GM21529 (cell line): ENCODE data around the gene PIGT.

Experiments
- ATAC-seq: cut with Tn5 transposase; IDR thresholded peaks from one replicate; pipeline ENCODE4 v1.9.1; 2021; ENCODE audit not compliant: unreplicated experiment

PIGT gene

DNA sequence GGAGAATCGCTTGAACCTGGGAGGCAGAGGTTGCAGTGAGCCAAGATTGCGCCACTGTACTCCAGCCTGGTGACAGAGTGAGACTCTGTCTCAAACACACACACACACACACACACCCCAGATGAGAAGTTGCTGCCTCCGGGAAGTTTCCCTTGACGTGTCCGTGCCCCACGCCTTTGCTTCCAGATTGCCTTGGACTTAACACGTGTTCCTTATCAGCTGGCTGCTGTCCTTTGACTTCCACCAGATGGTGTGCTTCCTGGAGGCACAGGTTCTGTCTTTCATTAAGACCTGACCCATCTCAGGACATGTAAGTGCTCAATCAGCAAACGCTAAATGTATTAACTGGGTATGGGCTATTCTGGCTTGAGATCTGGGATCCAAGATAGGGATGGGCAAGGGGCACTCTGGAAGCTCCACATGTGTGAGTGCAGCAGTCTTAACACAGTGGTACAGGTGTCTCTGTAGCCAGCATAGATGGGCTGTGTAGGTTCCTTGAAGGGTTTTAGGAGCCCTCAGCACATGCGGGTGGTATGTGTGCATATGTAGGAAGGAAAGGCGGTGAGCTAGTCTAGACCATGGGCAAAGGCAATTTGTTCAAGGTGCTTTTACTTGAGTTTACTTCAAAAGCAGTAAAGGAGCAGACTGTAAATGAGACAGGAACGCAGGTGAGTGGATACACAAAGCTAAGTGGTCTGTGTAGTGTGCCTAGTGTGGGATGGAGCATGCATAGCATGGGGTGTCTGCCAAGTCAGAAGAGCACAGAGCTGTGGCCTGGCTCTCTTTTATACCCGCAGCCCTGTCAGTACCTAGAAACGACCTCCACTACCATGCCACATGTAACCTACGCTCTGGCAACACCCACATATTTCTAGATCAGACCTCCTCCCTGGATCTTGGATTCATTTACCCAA, 11.6 kb downstream of the PIGT start:
- ATAC-seq: no peak

DNA sequence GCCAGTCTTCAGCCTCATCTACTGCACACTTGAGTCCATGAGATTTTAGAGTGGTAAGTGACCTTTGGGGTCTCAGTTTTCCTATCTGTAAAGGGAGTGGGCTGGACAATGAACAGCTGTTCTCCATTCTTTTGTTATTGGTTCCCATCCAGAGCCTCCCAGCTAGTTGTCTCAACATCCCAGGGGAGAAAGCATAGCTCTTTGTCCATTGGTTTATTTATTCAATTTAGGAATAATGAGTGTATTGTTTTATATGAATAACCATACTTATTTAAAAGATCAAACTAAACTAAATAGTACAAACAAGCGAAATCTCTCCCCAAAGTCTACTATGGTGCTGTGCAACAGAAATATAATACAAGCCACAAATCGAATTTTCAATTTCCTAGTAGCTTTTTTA, 13.7 kb downstream of the PIGT start:
- no peak for ATAC-seq

DNA sequence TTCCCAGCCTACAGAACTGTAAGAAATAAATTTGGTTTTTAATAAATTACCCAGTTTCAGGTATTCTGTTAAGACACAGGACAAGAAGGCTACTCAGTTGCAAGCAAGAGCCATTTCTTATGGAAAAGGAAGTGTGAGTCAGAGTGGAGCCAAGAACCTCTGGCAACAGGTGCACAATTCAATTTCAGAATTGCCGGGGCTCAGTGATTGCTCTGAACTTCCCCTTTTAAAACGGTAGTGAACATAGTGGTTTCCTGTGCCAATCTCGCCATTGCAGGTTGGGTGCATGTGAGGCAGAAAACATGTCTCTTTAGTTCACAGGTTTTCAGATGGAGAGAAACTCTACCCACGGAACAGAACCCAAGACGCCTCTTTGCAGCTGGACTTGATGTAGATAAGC, 16.4 kb downstream of the PIGT start:
- ATAC-seq: peak; percentile 74

DNA sequence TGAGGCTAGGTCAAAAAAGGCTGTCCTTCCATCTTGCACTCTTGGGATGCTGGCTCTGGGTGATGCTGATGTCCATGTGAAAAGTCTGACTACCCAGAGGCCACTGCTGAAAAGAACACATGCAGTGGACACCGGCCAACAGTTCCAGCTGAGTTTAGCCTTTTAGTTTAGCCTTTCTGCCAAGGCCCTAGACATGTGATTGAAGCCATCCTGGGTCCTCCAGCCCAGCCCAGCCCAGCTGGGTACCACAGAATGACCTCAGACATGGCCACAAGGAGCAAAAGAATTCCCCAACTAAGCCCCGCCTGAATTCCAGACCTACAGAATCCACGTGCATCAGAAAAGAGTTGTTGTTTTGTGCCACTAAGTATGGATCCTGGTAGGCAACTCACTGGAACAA, 17.4 kb downstream of the PIGT start:
- no peak for ATAC-seq

DNA sequence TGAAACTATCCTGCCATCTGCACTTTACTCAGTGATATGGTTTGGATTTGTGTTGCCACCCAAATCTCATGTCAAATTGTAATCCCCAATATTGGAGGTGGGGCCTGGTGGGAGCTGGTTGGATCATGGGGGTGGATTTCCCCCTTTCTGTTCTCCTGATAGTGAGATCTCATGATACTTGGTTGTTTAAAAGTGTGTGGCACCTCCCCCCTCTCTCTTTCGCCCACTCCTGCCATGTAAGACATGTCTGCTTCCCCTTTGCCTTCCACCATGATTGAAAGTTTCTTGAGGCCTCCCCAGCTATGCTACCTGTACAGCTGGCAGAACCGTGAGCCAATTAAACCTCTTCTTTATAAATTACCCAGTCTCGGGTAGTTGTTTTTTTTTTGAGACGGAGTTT, 18.0 kb downstream of the PIGT start:
- no peak for ATAC-seq

DNA sequence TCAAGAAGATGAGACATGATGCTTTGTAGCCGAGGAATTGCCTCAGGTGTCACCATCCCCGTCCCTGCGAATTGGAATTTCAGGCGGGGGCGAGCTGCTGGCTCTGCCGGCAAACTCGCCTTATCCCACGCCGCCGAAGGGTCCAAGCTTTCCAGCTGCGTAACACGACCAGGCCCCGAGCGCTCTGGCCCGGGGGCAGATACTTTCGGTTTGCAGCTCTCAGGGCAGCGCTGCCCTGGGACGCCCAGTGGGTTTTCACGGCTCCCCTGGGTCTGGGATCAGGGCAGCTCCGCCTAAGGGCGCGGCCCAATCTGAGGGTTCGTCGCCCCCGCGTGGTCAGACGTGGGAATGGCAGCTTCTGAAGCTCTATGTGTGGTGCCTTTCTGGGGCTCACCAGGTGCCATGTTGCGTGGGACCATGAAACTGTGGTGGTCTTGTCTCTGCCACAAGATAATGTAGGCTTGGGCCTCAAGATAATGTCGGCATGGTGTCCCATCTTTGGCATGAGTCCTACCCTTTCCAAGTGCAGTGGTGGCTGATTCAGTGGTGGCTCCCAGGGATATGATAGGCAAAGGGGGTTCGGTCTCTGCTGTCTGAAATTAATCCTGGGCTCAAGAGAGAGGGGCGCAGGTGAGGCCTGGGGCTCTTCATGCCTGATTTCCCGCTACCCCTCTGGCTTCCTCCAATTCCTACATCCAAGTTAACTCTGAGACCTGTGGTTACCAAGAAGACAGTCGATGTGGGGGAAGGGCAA, 21.0 kb downstream of the PIGT start:
- ATAC-seq: peak; percentile 69

DNA sequence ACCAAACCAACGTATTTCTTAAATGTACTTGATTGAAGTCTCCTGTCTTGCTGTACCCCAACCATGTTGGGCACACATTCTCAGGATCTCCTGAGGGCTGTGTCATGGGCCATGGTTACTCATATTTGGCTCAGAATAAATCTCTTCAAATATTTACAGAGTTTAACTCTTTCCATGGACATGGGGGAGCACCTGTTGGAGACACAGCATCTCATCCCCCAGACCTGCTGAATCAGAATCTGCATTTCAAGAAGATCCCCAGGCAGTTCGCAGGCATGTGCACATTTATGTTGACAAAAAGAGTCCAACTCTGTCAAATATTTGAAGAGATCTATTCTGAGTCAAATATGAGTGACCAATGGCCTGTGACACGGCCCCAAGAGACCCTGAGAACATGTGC, 24.5 kb downstream of the PIGT start:
- no peak for ATAC-seq

DNA sequence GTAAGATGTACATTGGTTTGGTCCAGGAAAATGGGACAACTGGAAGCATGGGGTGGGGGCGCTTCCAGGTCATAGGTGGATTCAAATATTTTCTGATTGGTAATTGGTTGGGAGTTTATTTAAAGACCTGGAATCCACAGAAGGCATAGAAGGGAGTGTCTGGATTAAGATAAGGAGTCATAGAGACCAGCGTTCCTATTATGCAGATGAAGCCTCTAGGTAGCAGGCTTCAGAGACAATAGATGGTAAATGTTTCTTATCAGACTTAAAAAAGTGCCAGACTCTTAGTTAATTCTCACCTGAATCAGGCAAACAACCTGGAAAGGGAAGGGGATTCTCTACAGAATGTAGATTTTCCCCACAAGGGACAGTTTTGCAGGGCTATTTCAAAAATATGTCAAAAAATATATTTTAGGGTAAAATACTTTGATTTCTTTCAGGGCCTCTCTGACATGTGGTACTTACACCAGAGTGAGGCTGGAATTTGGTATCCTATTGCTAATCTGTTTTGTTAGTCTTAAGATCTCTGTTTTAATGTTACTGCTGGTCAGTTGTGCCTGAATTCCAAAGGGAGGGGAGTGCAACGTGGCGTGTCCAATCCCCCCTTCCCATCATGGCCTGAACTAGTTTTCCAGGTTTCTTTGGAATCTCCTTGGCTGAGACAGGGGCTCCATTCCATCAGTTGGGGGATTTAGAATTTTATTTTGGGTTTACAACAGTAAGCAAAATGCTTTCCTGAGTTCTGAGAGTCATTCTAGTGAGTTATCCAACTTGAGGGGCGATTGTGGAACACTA, 25.1 kb downstream of the PIGT start:
- ATAC-seq: no peak

DNA sequence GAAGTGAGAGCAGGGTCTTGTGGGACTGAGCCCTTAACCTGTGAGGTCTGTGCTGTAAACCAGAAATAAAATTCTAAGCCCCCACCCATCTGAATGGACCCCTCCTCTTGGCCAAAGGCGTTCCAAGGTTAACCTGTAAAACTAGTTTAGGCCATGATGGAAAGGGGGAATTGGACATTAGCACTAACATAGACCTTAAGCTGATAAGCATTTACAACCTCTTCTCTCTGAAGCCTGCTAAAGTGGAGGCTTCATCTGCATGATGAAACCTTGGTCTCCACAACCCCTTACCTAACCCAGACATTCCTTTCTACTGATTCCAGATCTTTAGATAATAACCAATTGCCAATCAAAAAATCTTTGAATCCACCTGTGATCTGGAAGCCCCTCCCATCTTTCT, 25.8 kb downstream of the PIGT start:
- ATAC-seq: no peak

DNA sequence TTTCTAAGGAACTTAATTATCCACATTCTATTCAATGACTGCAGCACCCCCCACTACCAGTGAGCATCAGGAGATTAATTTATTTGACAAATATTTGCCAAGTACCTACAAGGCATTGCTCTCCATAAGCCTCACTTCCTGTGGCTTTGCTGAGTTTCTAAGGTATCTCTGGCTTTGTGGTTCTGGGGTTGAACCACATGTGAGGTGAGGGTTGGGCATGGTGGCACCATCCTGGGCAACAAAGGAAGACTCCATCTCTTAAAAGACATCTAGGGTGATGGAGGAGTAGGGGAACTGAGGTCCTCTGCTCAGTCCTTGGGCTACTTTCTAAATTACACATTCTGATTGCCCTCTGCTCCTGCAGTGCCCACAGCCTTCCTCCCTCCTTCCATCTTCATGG, 28.1 kb downstream of the PIGT start:
- ATAC-seq: no peak

DNA sequence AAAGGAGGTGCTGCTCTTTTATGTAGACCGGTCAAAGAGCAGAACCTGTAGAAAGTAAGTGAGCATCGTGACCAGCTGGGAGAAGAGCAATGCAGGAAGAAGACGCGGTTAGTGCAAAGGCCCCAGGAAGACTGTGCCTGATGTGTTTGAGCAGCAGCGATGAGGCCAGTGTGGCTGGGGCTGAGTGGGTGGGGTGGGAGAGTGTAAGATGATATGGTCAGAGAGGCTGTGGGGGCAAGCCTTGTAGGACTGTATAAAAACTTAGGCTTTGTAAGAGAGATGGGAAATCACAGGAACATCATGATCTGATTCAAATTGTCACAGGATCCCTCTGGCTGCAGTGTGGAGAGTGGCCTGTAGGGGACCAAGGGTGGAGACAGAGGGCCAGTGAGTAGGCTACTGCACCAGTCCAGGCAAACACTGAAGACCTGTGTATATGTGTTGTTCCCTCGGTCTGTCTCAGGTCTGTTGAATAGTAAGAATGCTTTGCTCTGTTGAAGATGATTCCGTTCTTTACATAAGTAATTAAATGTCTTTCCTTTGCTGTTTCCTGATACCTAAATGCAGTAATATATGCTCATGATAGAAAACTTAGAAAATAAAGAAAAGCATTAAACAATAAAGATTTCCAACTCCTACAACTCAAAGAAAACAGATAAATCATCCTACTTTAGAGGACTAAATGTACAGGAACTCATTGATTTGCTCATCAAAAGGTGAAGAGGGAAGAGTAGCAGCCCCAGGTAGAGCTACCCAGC, 30.0 kb downstream of the PIGT start:
- ATAC-seq: peak; percentile 56

DNA sequence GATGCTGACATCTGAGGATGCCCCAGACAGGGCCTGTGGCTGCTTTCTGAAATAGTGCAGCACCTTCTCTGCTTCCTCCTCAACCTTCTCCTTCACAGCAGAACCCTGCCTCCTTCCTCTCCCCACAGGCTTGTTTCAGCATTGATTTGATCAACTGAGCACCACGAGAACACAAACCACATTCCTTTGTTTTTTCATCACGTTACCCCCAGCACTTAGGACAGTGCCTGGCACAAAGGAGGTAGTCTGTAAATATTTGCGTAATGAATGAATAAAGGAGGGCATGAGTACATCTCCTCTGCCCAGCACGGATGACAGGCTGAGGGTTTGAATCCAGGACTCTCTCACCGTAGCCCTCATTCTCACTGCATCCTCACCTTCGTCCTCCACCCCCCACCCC, 32.3 kb downstream of the PIGT start:
- no peak for ATAC-seq

DNA sequence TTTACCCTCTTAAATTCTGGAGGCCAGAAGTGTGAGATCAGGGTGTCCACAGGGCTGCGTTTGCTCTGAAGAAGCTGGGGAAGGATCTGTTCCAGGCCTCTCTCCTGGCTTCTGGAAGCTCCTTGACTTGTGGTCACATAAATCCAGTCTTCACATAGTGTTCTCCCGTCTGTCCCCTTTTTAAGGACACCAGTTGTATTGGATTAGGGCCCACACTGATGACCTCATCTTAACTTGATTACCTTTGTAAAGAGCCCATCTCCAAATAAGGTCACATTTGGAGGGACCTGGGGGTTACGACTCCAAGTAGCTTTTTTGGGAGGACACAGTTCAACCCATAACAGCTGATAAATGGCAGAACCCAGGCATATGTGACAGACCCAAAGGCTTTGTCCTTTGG, 33.6 kb downstream of the PIGT start:
- no peak for ATAC-seq

DNA sequence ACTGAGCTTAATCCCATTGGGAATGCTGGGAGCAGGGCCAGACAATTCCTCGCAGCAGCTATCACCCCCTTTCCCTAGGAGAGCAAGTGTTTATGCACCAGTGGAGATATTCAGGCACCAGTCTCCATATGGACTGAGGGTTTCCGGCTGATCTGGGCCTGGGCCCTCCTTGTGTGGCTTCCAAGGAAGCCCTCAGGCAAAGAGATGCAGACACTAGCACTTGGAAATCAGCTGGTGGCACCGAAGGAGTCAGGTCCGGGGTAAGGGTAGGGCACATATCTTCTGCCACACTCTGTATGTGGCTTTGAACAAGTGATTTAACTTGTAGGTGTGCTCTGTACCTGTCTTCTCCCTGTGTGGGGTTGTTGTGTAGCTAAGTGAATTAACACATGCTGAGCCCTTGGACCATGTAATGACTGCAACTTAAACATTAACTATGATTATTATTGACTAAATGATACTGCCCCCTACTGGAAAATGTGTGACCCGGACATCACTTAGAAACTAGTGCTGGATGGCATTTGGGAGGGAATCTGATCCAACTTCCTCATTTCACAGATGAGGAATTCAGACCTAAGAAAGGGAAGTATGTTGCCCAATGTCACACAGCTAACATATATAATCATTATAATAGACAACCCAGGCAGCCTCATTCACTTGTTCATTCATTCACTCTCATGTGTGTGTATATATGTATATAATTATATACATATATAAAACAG, 34.3 kb downstream of the PIGT start:
- no peak for ATAC-seq

DNA sequence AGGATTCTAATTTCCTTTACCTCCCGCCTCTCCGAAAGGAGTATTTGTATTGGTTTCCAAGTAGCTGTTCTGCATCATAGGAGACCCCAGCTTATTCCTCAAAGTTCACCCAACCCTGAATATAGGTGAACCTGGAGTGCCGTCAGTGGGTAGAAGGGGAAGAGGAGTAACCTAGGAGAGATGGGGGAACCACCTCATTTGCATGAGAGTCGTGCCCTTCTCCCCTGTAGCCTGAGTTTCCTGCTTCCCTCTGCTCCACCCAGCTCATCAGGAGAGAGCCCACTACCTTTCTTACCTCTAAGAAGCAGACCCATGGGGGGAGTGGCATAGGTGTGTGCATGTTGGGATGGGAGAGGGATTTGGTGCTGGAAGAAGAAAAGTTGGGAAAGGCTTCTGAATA, 36.3 kb downstream of the PIGT start:
- ATAC-seq: no peak

DNA sequence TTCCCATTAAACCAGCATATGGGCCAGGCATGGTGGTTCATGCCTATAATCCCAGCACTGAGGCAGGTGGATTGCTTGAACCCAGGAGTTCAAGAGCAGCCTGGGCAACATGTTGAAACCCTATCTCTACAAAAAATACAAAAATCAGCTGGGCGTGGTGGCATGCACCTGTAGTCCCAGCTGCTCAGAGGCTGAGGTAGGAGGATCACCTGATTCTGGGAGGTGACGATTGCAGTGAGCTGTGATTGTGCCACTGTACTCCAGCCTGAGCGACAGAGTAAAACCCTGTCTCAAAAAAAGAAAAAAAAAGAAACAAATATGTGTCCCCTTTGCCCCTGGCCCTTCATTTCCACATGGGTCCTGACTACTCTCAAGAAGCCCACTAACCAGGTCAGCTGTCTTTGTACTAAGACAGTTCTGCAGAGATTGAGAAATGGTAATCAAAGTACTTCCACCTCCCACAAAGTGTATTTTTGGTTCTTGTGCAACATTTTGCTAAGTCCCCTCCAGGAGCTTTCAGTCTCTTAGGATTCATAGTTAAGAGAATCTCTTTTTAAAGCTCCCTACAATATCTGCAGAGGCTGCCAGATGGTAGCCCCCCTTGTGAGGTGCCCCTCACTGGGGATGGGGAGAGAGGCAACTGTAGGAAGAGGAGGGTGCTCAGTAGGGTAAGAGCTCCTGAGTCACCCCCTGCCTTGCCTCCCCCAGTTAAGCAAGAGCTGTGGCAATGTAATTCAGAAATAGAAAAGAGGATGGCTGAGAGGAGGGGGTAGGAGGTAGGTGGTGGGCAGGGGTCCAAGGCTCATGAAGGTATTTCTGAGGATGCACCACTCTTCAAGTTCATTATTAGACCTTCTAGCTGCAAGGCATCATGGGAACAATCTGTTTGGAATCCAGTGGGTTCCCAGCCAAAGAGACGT, 37.1 kb downstream of the PIGT start:
- ATAC-seq: no peak

DNA sequence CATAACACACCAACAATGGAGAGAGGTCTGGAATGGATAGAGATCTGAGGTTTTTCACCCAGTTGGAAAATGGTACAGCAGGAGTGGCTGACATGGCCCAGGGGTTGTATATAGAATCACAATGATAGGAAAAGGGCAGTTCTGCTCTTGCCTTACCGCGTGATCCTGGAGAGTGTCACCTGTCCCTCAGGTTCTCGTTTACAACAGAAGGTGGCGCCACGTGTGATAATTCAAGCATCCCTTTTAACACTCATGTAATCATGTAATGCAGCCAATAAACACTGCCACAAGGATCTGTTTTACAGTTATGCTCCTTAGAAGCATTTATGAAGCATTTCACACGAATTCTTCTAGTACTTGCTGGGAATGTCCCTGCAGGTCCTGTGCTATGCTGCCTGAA, 40.7 kb downstream of the PIGT start:
- ATAC-seq: no peak

DNA sequence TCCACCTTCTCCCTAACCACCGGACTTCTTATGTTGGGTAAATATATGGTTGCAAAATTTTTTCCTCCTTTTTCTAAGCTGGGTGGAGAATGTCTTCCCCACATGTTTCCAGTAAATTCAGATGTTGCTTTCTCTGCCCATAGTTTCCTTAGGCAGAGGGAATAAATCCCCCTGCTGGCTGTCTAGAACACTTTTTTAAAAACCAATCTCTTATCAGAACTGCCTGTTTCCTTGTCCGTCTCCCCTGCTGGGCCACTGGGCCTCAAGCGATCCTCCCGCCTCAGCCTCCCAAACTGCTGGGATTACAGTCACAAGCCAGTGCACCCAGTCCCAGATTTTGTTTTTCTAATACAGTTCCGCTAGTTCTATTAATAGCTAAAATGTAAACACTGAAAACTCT, 43.7 kb downstream of the PIGT start:
- ATAC-seq: no peak

DNA sequence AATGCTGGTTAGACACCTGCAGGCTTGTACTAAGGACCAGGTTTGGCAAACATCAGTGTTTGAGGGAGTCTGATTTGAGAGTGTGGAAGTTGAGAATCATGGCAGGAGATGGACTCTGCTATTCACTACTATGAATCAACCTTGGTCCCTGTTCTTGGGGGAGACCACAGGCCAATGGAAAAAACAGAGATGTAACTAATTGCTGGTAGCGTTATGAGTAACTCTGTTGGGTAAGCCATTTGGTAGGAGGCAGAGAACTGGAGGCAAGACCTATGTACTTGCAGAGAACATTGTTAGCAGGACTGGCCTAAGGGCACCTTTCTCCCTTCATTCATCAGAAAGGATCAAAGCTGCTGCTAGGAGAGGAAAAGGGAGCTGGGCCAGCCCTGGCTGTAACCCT, 45.3 kb downstream of the PIGT start:
- no peak for ATAC-seq
